ENCODE results near the gene RPL29. TPM values are rescaled to one million over a fixed set of nuclear protein-coding genes. Genes with fewer than 3 reads are reported as not detected.

The RPL29 gene
- total RNA-seq, 1 donor from 2014 or later: 872 TPM

DNA sequence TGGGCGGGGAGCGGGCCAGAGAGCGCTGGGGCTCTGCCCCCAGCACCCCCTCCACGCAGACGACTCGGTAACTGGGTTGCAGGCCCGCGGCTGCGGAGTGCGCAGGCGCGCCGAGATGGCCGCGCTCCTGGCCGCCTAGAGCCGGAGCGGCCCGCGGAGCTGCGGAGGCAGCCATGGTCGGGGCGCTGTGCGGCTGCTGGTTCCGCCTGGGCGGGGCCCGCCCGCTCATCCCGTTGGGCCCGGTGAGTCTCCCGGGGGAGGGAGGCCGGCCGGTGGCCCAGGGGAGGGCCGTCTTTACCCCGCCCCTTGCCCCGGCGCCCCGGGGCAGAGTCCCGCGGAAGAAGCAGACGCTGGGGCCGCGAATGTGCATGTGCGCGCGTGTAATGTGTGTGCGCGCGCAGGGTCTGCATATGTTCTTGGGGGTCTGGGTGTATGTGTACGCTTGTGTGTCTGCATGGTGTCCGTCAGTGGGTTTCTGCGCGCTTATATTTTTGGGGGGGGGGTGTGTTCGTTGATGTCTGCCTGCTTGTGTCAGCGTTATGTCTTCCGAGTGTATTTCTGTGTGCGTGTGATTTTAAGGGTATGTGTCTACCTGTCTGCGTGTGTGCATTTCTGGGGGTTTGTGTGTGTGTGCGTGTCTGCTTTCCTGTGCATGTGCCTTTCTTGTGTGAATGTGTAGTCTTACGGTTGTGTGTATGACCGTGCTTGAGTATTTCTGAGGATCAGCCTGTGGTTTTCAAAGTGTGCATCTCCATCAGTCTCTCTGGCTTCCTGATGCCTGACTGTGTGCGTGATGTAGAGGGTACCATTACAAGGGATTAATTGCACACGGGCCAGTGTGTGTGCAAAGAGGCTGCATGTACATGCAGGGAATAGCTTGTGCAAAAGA, 20.5 kb downstream of the RPL29 start, which contains the start of gene ABHD14A:
Gene ABHD14A (plus strand): TSS at position 102 of the 889 bp plus-strand sequence. CDS start 72 bp downstream, at position 174.
- Mint-ChIP-seq H3K9me3 (ENCODE audit: unreplicated experiment) (no peaks in the 10 kb centered on the region), H3K4me3 (ENCODE audit: unreplicated experiment) (peak within 1 kb of the TSS; percentile 88), H3K27ac (ENCODE audit: unreplicated experiment) (peak within 1 kb of the TSS; percentile 62), H3K27me3 (ENCODE audit: low read depth, unreplicated experiment) (no peaks in the 10 kb centered on the region), H3K36me3 (ENCODE audit: low read depth, unreplicated experiment) (peaks cover 2% of the 10 kb centered on the region), H3K4me1 (ENCODE audit: low read depth, unreplicated experiment) (peaks cover 3% of the 10 kb centered on the region)
- H3K36me3 ChIP-seq (ENCODE audit: insufficient read depth, low read length): no peaks in the 10 kb centered on the region
- no peaks in the 10 kb centered on the region for H3K9me3 ChIP-seq (ENCODE audit: insufficient read depth, low read depth, low read length)
- peak within 1 kb of the TSS; percentile 98 for H2AFZ ChIP-seq (ENCODE audit: low read depth, low read length)
- H4K20me1 ChIP-seq (ENCODE audit: insufficient read depth, low read length): peaks cover 4% of the 10 kb centered on the region
- DNase-seq (ENCODE audit: low read depth): peak; percentile 36
- H3K9ac ChIP-seq (ENCODE audit: low read length): peak within 1 kb of the TSS; percentile 88
- H3K4me3 ChIP-seq (ENCODE audit: insufficient read depth, low read depth, low read length): peak within 1 kb of the TSS; percentile 82
- H3K4me1 ChIP-seq (ENCODE audit: insufficient read depth, low read length): peaks cover 23% of the 10 kb centered on the region
- peak within 1 kb of the TSS; percentile 48 for H3K27ac ChIP-seq (ENCODE audit: low read depth, low read length)
- H3K79me2 ChIP-seq (ENCODE audit: insufficient read depth, low read length): peaks cover 5% of the 10 kb centered on the region
- no peaks in the 10 kb centered on the region for H3K27me3 ChIP-seq (ENCODE audit: insufficient read depth, low read length)
- peak within 1 kb of the TSS; percentile 93 for H3K4me2 ChIP-seq (ENCODE audit: low read length)
- TF ChIP-seq, protein P1, sequence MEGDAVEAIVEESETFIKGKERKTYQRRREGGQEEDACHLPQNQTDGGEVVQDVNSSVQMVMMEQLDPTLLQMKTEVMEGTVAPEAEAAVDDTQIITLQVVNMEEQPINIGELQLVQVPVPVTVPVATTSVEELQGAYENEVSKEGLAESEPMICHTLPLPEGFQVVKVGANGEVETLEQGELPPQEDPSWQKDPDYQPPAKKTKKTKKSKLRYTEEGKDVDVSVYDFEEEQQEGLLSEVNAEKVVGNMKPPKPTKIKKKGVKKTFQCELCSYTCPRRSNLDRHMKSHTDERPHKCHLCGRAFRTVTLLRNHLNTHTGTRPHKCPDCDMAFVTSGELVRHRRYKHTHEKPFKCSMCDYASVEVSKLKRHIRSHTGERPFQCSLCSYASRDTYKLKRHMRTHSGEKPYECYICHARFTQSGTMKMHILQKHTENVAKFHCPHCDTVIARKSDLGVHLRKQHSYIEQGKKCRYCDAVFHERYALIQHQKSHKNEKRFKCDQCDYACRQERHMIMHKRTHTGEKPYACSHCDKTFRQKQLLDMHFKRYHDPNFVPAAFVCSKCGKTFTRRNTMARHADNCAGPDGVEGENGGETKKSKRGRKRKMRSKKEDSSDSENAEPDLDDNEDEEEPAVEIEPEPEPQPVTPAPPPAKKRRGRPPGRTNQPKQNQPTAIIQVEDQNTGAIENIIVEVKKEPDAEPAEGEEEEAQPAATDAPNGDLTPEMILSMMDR (IDR thresholded peaks at IDR 0.05; ENCODE audit: insufficient read depth, low read depth, low read length): no peak
- no peak for TF ChIP-seq EZH2 (IDR thresholded peaks at IDR 0.05; ENCODE audit: insufficient read depth, low read length)
- no peak for FAIRE-seq

DNA sequence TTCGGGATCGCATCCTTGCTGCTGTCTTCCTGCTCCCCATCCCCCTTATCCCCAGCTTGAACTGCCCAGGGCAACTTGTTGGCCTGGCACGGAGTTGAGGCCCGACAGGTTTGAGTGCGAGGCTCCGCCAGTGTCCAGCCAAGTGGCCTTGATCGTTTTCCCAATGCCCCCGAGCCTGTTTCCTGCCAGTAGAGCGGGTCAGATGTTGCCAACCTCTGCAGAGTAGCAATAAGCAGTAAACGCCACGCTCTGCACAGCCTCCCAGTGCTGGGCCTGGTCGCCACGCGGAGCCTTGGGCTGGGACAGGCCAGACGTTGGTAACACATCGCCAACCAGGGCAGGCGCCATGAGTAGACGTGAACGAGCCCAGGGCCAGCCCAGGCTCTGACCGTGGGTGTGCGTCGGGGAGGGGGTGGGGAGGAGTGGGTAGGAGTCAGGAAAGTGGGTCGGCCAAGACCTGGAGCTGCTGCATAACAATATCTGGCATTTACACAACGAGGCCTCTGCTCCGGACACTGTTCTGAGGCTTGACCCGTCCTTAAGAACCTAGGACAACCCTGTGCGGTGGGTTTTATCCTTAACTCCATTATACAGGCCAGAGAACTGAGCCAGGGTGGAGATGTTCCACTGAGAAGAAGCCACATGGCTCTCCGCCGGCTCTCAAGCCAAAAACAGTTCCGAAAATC, 21.3 kb downstream of the RPL29 start:
- Histone ChIP-seq H3K36me3 (ENCODE audit: insufficient read depth, low read length) (no peaks in the 10 kb centered on the region), H3K27me3 (ENCODE audit: insufficient read depth, low read length) (no peaks in the 10 kb centered on the region), H3K9ac (ENCODE audit: low read length) (peak overlapping the region; percentile 88), H4K20me1 (ENCODE audit: insufficient read depth, low read length) (peaks cover 5% of the 10 kb centered on the region), H3K79me2 (ENCODE audit: insufficient read depth, low read length) (peaks cover 9% of the 10 kb centered on the region), H3K4me3 (ENCODE audit: insufficient read depth, low read depth, low read length) (peak overlapping the region; percentile 82), H3K4me2 (ENCODE audit: low read length) (peak overlapping the region; percentile 93), H3K4me1 (ENCODE audit: insufficient read depth, low read length) (peaks cover 23% of the 10 kb centered on the region), H3K27ac (ENCODE audit: low read depth, low read length) (no peak overlapping the region), H3K9me3 (ENCODE audit: insufficient read depth, low read depth, low read length) (no peaks in the 10 kb centered on the region), H2AFZ (ENCODE audit: low read depth, low read length) (peak overlapping the region; percentile 98)
- Mint-ChIP-seq H3K27ac (ENCODE audit: unreplicated experiment) (peak overlapping the region; percentile 62), H3K4me3 (ENCODE audit: unreplicated experiment) (peak overlapping the region; percentile 88), H3K36me3 (ENCODE audit: low read depth, unreplicated experiment) (peaks cover 3% of the 10 kb centered on the region), H3K27me3 (ENCODE audit: low read depth, unreplicated experiment) (no peaks in the 10 kb centered on the region), H3K9me3 (ENCODE audit: unreplicated experiment) (no peaks in the 10 kb centered on the region), H3K4me1 (ENCODE audit: low read depth, unreplicated experiment) (peaks cover 3% of the 10 kb centered on the region)
- TF ChIP-seq, protein P1 (IDR thresholded peaks at IDR 0.05; ENCODE audit: insufficient read depth, low read depth, low read length): no peak
- TF ChIP-seq EZH2 (IDR thresholded peaks at IDR 0.05; ENCODE audit: insufficient read depth, low read length): no peak
- FAIRE-seq (no peak), DNase-seq (ENCODE audit: low read depth) (no peak)
